ENCODE measurements around the gene HAPSTR1.

GRCh38 chr16:9126609-9127008 is 35.2 kb downstream of the HAPSTR1 start:
- no peak for TF ChIP-seq CTCF (conservative IDR thresholded peaks at IDR 0.05; ENCODE audit: low read depth in 2 of 2)
- TF ChIP-seq POLR2AphosphoS5 (IDR thresholded peaks at IDR 0.05; ENCODE audit: low read depth), result no peak
- no peak for TF ChIP-seq NANOG (IDR thresholded peaks at IDR 0.05; ENCODE audit: borderline replicate concordance)
- TF ChIP-seq REST (IDR thresholded peaks at IDR 0.05; ENCODE audit: unreplicated experiment), result no peak
- TF ChIP-seq JUNB (IDR thresholded peaks at IDR 0.05; ENCODE audit: unreplicated experiment), result no peak
- no peak for TF ChIP-seq EZH2 (IDR thresholded peaks at IDR 0.05; ENCODE audit: low read depth, unreplicated experiment)
- no peak for TF ChIP-seq CREB1 (CRISPR knock-in tag; IDR thresholded peaks at IDR 0.05; ENCODE audit: low read depth)
- no peak for TF ChIP-seq ZNF331 (CRISPR knock-in tag; IDR thresholded peaks at IDR 0.05; ENCODE audit: low read depth)
- no peak for TF ChIP-seq EZH2phosphoT487 (IDR thresholded peaks at IDR 0.05; ENCODE audit: unreplicated experiment)
- no peak for TF ChIP-seq ETS1 (IDR thresholded peaks at IDR 0.05)
